ENCODE measurements around the gene OR2L13.

The OR2L13 gene

DNA sequence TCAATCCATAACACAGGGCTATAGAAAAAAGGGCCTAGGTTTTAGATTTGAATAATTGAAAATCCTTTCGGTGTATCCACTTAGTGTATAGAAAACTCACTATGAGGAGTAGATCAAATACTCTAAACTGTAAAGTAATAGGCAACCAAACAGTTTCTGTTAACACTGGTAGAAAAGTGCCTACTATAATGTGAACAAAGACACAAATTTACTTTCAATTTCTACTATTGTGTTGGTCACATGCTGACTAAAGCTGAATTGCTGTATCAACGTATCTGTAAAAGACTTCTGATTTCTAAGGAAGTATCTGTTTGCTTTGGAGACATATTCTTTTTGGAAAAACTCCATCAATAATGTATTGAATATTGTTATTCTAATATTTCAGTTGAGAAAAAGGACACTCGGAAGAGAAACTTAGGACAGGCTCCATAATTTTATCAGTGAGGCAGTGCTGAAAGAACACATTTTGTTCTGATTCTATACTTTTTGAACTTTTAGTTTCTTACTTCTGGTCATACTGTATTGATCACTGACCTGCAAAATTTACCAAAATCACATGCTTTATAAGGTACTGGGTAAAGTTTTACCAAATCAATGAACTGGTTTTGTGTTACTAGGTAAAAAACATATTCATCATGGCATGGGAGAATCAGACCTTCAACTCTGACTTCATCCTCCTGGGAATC lies 49.7 kb downstream of the OR2L13 start, which contains the start of gene OR2M5:
Gene OR2M5 (plus strand): TSS at position 636 of the 686 bp plus-strand sequence. CDS start 0 bp downstream, at position 636.
- TF ChIP-seq GATA2 (IDR thresholded peaks at IDR 0.05; ENCODE audit: low read depth, low read length), result no peak
- no peak for TF ChIP-seq GATA3 (IDR thresholded peaks at IDR 0.05; ENCODE audit: low read depth, low read length)

All from SH-SY5Y (cell line).